ENCODE measurements around the gene NUAK2.
A peak's percentile ranks its signal among the peaks of the same experiment; 100 is the strongest.

NUAK2 gene

GRCh38 chr1:205256951-205257625, 64.5 kb downstream of the NUAK2 start:
- H3K27ac ChIP-seq: no peak overlapping the region
- no peak for TF ChIP-seq ZFX (IDR thresholded peaks at IDR 0.05)
- TF ChIP-seq, protein P1, sequence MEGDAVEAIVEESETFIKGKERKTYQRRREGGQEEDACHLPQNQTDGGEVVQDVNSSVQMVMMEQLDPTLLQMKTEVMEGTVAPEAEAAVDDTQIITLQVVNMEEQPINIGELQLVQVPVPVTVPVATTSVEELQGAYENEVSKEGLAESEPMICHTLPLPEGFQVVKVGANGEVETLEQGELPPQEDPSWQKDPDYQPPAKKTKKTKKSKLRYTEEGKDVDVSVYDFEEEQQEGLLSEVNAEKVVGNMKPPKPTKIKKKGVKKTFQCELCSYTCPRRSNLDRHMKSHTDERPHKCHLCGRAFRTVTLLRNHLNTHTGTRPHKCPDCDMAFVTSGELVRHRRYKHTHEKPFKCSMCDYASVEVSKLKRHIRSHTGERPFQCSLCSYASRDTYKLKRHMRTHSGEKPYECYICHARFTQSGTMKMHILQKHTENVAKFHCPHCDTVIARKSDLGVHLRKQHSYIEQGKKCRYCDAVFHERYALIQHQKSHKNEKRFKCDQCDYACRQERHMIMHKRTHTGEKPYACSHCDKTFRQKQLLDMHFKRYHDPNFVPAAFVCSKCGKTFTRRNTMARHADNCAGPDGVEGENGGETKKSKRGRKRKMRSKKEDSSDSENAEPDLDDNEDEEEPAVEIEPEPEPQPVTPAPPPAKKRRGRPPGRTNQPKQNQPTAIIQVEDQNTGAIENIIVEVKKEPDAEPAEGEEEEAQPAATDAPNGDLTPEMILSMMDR (conservative IDR thresholded peaks at IDR 0.05): no peak

- H3K27ac ChIP-seq: no peak overlapping the region
- TF ChIP-seq, protein P1 (conservative IDR thresholded peaks at IDR 0.05): peak; percentile 97
- TF ChIP-seq ZFX (IDR thresholded peaks at IDR 0.05): no peak
Measured at GRCh38 chr1:205255941-205256780, 65.4 kb downstream of the NUAK2 start.
